Measurements from ENCODE around the gene ORAI2. TPM values are rescaled to one million over a fixed set of nuclear protein-coding genes. Genes with fewer than 3 reads are reported as not detected.

The ORAI2 gene
- total and polyA plus RNA-seq, 9 donors = 3.2 to 18.9 (median 15.6) TPM

- Histone ChIP-seq H3K9me3 (no peaks in the 10 kb centered on the region), H3K27ac (peak overlapping the region in 1 of 2 donors; percentile 11), H3K27me3 (no peaks in the 10 kb centered on the region), H3K4me3 (no peak overlapping the region), H3K4me1 (ENCODE audit: insufficient read depth) (no peaks in the 10 kb centered on the region), H3K36me3 (no peaks in the 10 kb centered on the region)
- DNase-seq = no peak
- intact Hi-C loops (cut with DNase I) = no loop called here
- TF ChIP-seq EP300 (IDR thresholded peaks at IDR 0.05) (no peak), POLR2A (IDR thresholded peaks at IDR 0.05) (no peak), CTCF (IDR thresholded peaks at IDR 0.05) (no peak)
- WGBS, 3 donors = 50 to 95% (median 72%) methylated on average over 2 of the region's 2 CpGs
These were observed 12.3 kb downstream of the ORAI2 start for GRCh38 chr7:102445674-102446071.

DNA sequence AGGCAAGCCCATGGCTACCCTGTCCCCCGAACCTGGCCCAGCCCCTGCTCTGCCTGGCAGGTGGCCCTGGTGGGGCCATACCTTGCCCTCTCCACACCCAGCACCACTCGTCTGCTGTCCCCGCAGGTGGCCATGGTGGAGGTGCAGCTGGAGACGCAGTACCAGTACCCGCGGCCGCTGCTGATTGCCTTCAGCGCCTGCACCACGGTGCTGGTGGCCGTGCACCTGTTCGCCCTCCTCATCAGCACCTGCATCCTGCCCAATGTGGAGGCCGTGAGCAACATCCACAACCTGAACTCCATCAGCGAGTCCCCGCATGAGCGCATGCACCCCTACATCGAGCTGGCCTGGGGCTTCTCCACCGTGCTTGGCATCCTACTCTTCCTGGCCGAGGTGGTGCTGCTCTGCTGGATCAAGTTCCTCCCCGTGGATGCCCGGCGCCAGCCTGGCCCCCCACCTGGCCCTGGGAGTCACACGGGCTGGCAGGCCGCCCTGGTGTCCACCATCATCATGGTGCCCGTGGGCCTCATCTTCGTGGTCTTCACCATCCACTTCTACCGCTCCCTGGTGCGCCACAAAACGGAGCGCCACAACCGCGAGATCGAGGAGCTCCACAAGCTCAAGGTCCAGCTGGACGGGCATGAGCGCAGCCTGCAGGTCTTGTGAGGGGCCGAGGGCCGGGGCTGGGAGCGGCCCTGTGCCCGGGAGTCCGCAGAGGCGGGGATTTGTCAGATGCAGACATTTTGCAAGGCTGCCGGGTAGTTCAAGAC lies 13.2 kb downstream of the ORAI2 start:
- WGBS, 3 donors = 93 to 96% (median 94%) methylated on average over 41 of the region's 41 CpGs

DNA sequence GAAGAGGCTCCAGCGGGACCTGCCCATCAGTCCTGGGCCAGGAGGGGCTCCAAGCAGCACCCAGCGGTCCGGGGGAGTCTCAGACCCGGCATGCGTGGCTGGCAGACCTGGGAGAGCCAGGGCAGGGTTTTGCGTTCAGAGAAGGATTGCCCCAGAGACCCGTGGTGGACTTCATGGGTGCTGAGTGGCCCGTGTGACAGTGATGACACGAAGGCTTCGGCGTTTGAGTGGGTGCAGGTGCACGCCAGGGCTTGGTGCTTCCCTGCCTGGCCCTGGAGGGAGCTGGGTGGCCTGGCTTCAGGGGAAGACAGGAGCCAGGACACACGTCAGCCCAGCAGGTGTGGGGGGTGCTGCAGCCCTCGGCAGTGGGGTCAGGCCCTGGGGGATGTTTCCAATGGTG lies 13.9 kb downstream of the ORAI2 start:
- Histone ChIP-seq H3K4me3 (no peak overlapping the region), H3K9me3 (no peaks in the 10 kb centered on the region), H3K36me3 (no peaks in the 10 kb centered on the region), H3K27me3 (no peaks in the 10 kb centered on the region), H3K4me1 (ENCODE audit: insufficient read depth) (no peaks in the 10 kb centered on the region), H3K27ac (no peak overlapping the region)
- DNase-seq = no peak
- TF ChIP-seq POLR2A (IDR thresholded peaks at IDR 0.05) (no peak), EP300 (IDR thresholded peaks at IDR 0.05) (no peak), CTCF (IDR thresholded peaks at IDR 0.05) (no peak)
- 84 to 88% (median 85%) methylated on average over 13 to 14 of the region's 14 CpGs for WGBS, 3 donors
- intact Hi-C loops (cut with DNase I) = no loop called here

More for the DNA sequence above, 13.2 kb downstream of the ORAI2 start:
- H3K36me3 ChIP-seq = no peaks in the 10 kb centered on the region
- no peaks in the 10 kb centered on the region for H3K4me1 ChIP-seq (ENCODE audit: insufficient read depth)
- DNase-seq = no peak
- no peak for TF ChIP-seq POLR2A (IDR thresholded peaks at IDR 0.05)
- no peak for TF ChIP-seq EP300 (IDR thresholded peaks at IDR 0.05)
- TF ChIP-seq CTCF (IDR thresholded peaks at IDR 0.05) = no peak
- no peaks in the 10 kb centered on the region for H3K9me3 ChIP-seq
- no peaks in the 10 kb centered on the region for H3K27me3 ChIP-seq
- no peak overlapping the region for H3K4me3 ChIP-seq
- no peak overlapping the region for H3K27ac ChIP-seq
- intact Hi-C loops (cut with DNase I) = no loop called here

DNA sequence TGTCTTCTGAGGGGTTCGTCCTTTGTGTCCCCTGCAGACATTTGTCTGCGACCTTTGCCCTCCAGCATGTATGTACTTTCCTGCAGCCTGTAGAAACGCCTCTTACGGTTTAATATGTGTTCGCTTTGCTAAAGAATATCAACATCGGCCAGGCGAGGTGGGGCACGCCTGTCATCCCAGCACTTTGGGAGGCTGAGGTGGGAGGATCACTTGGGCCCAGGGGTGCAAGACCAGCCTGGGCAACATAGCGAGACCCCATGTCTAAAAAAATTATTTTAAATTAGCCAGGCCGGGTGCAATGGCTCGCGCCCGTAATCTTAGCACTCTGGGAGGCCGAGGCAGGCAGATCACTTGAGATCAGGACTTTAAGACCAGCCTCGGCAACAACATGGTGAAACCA lies 15.8 kb downstream of the ORAI2 start:
- Histone ChIP-seq H3K27ac (no peak overlapping the region), H3K4me3 (no peak overlapping the region), H3K36me3 (no peaks in the 10 kb centered on the region), H3K9me3 (no peaks in the 10 kb centered on the region), H3K4me1 (ENCODE audit: insufficient read depth) (no peaks in the 10 kb centered on the region), H3K27me3 (no peaks in the 10 kb centered on the region)
- intact Hi-C loops (cut with DNase I) = no loop called here
- no peak for DNase-seq
- TF ChIP-seq EP300 (IDR thresholded peaks at IDR 0.05) (no peak), CTCF (IDR thresholded peaks at IDR 0.05) (no peak), POLR2A (IDR thresholded peaks at IDR 0.05) (no peak)
- 96 to 98% (median 96%) methylated on average over 15 of the region's 15 CpGs for WGBS, 3 donors
